RCC 7860 (cell line): ENCODE measurements around the gene TSC2.

Source experiments
- DNase-seq: peaks from one replicate; pipeline ENCODE4 v3.0.0-alpha.2; 2015; ENCODE audit warnings: low spot score
- FAIRE-seq: peaks from 2 replicates; lab custom pipeline; 2012; peaks lifted over from hg19 to GRCh38; lab: Jason Lieb, UNC

The TSC2 gene

DNA sequence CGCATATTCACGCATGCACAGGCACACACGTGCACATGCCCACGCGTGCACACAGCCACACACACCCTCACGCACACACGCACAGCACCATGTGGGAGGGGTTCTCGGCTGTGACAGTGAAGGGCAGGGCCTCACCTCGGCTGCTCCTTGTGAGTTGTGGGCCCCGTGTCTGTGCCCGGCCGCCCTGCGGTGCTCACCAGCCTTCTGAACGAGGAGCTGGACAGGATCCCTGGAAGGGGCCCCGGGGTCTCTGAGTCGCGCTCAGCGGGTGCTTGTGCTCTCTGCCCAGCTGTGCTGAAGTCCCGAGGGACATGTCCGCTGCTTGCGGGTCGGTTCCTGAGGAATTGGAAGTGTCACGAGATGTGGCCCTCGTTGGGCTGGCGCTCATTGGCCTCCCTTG is 16.1 kb downstream of the TSC2 start:
- FAIRE-seq: no peak
- DNase-seq: no peak

DNA sequence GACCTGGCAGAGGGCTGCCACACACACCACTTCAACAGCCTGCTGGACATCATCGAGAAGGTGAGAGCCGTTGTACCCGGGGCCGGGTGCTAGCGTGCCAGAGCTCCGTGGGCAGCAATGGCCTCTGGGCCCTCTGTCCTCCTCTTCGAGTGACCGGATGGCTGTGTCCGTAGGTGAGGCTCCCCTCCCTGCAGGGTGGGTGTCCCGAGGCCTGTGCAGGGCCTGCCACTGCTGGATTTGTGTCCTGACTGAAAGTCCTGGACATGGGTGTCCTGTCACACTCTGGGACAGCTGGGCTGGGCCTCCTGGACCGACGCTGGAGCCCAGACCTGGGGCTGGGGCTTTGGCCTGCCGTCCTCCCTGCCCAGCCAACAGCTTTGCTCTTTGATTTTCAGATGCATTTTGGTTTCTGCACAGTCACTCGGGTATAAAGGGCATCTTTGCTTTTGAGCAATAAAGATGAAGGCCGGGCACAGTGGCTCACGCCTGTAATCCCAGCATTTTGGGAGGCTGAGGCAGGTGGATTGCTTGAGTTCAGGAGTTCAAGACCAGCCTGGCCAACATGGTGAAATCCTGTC is 16.7 kb downstream of the TSC2 start:
- DNase-seq: no peak
- no peak for FAIRE-seq

DNA sequence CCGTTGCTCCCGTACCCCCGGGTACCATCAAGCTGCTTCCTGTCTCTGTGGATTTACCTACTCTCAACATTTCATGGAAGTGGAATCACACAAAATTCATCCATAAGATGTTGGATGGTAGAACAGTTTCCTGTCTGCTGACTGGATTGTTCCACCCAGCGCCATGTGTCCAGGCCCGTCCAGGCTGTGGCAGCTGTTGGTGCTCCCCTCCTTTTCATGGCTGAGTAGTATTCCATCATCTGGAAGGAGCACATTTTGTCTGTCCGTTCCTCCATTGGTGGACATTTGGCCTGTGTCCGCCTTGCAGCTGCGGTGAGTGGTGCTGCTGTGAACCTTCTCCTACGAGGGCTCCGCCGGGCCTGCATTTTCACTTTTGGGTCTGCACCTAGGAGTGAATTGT is 18.4 kb downstream of the TSC2 start:
- DNase-seq: no peak
- FAIRE-seq: no peak

DNA sequence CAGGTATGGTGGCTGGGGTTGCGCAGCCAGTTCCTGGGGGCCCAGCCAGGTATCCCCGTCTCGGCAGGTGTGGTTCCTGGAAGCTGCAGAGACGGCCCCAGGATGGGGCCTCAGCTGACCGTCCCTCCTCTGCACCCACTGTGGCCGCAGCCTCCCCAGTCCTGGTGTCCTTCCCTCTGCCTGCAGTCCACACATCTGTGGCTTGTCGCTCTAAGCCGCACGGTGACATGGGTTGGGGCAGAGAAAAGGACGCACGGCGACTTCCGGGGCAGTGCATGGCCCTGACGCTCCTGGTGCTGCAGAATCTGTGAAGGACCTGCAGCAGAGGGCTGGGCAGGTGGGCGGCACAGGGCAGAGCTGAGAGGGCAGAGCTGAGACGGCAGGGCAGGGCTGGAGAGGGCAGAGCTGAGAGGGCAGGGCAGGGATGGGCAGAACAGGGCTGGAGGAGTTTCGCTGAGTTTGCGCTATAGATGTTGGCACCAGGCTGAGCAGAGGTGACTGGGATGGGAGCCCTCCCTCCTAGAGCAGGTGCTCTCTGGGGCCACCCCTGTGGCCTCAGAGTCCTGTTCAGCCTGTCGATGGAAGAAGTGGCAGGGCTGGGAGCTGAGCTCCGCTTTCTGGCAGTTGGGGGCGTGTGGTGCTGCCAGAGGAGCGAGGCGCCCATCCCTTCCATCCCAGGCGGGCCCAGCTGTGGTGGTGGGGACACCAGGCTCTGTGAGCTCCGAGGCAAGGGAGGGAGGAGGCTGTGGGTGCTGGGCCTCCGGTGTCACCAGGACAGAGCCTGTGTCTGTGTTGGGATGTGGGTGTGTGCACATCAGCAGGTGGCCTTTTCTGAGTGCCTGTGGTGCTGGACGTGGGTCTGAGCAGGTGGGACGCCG is 23.0 kb downstream of the TSC2 start:
- DNase-seq (no peak), FAIRE-seq (no peak)

DNA sequence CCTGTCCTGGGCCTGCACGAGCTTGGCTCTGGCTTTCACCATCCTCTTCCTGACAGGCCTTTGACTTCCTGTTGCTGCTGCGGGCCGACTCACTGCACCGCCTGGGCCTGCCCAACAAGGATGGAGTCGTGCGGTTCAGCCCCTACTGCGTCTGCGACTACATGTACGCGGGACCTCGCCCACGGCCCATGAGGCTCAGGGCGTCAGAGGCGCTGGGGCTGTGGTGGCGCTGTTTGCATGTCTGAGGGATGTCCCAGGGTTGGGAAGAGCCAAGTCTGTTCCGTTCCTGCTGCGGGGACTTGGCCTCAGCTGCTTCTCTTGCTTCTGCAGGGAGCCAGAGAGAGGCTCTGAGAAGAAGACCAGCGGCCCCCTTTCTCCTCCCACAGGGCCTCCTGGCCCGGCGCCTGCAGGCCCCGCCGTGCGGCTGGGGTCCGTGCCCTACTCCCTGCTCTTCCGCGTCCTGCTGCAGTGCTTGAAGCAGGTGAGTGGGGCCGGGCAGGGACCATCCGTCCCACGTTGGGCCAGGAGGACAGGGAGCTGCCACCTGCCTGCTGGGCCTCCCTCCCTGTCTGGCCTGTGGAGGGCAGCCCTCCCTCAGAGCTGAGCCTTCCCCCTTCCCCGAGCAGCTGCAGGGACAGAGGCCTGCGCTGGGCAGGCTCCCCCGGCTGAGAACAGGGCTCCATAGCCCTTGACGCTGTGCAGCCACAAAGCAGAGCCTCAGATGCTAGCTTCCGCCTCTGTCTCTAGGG is 23.8 kb downstream of the TSC2 start:
- no peak for DNase-seq
- FAIRE-seq: no peak

DNA sequence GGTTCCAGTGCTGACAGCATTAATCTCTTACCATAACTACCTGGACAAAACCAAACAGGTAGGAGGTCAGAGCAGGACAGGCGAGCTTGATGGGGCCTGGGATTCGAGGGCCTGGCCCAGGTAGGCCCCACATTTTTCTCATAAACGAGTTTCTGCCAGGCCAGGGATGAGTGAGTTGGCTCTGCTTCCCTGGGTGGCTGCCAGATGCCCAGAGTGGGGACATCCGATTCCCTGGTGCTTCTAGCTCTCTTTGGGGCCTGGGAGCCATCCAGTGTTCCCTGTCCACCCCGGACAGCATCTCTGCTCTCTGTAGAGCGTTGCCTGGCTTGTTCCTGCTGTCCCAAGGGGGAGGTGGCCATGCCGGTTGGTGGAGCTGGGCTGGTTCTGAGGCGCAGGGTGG is 25.1 kb downstream of the TSC2 start:
- no peak for DNase-seq
- FAIRE-seq: no peak

DNA sequence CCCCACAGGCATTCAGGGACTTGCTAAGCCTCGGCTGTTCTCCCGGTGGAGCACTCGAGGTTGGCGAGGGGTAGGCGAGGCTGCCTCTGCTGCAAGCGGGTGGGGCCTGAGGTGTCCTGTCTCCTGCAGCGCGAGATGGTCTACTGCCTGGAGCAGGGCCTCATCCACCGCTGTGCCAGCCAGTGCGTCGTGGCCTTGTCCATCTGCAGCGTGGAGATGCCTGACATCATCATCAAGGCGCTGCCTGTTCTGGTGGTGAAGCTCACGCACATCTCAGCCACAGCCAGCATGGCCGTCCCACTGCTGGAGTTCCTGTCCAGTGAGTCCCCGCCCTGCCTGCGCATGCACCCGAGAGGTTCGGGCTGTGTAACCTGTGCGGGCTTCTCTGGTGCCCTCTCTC is 26.3 kb downstream of the TSC2 start:
- no peak for FAIRE-seq

DNA sequence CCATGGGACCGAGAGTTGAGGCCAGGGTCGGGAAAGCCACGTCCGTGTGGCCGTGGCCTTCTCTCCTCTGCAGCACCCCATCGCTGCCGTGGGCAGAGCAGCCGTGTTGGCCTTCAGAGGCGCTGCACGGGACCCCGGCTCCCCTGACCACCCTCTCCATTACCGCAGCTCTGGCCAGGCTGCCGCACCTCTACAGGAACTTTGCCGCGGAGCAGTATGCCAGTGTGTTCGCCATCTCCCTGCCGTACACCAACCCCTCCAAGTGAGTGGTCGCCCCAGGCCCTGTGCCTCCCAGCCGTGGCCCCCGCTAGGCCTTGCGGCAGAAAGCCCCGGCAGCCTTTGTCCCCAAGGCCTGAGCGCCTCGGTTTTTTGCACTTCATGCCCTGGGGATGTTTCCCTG is 27.8 kb downstream of the TSC2 start:
- FAIRE-seq: no peak
- no peak for DNase-seq

More for the DNA sequence above, 26.3 kb downstream of the TSC2 start:
- DNase-seq: no peak

DNA sequence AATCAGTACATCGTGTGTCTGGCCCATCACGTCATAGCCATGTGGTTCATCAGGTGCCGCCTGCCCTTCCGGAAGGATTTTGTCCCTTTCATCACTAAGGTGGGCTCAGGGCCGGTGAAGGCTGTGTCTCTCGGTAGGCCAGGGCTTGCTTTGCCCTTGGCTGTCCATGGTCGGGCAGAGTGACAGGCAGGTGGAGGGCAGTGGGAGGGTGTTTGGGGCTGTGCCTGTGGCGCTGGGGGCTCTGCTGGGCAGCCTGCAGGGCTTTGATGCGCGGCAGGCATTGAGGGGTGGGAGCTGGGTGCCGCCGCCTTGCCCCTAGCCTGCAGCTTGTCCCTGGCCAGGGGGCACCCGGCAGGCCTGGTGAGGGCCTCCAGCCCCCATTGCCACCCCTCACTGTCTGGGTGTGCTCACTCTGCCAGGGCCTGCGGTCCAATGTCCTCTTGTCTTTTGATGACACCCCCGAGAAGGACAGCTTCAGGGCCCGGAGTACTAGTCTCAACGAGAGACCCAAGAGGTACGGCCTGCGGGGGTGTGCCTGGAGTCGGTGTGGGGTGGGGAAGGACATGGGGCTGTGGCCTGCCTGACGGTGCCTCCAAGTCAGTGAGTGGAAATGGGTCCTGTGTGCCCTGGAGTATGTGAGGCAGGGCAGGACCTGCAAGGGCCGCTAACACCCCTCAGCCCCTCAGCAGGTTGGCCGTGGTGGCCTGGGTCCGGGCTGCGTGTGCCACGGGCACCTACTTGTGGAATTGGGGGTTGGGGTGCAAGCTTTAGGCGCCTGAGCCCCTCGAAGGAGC is 28.5 kb downstream of the TSC2 start:
- FAIRE-seq (no peak), DNase-seq (no peak)

DNA sequence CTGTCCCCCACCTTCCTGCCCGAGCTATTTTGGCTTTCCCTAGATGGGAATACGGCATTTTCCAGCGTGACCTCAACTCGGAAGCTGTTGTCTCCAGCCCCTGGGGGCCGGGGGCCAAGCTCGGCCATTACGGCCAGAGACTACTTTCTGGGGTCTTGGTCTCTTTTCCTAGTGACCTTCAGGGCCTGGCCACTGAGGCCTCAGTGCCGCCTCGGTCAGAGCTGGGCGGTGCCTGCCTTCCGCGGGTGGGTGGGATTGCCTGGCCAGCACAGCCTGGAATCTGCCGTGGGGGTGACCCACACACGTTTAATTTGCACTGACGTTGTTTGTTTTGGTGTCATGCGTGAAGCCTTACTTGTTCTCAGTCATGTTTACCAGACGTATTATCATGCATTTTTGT is 29.2 kb downstream of the TSC2 start:
- no peak for FAIRE-seq
- no peak for DNase-seq

DNA sequence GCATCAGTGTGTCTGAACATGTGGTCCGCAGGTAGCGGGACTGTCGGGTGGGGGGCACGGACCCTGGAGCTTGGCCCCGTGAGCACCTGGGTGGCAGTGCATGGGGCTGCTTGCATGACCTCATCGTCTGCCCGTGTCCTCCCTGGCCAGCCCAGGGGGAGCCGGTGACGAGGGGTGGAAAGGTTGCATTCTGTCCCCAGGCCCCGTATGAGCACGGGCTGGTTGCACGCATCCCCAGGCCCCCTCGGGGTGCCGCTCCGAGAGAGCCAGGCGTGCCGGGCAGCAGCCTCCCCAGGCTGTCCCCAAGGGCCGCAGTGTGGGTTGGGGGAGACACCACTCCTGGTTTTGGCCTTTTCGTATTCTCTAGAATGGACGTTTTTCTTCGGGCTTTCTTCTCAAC is 29.9 kb downstream of the TSC2 start:
- DNase-seq (no peak), FAIRE-seq (no peak)

DNA sequence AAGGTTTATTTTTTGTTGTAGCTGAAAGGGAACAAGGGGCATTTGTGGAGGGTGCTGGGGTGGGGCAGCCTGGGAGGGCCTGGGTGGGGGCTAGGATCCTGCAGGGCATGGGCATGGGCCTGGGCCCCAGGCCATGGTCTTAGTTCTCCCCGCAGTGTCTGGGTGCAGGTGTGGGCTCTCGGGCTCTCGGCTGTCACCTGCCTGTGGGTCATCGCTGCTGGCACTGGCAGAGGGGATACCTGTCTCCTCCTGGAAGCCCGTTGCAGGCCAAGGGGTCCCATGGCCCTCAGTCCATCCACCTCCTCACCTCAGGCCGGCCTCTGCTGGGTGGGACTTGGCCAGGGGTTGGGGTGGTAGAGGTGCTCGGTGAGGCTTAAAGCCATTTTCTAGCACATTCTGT is 30.3 kb downstream of the TSC2 start:
- DNase-seq (no peak), FAIRE-seq (no peak)

DNA sequence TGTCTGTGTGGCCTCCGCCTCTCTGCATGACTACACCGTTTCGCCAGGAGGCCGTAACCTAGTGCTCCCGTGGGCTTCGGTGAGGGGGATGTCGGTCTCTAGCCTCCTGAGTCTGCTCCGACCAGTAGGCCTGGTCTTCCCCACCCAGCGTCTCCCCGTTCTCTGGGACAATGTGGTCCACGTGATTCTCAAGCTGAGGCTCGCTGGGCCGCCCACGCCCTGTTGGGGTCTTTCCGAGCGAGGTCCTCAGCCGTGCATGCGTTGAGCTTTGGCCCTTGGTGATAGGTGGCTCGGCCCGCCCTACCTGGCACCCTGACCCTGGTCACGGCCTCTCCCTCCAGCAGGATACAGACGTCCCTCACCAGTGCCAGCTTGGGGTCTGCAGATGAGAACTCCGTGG is 30.9 kb downstream of the TSC2 start:
- FAIRE-seq: no peak

DNA sequence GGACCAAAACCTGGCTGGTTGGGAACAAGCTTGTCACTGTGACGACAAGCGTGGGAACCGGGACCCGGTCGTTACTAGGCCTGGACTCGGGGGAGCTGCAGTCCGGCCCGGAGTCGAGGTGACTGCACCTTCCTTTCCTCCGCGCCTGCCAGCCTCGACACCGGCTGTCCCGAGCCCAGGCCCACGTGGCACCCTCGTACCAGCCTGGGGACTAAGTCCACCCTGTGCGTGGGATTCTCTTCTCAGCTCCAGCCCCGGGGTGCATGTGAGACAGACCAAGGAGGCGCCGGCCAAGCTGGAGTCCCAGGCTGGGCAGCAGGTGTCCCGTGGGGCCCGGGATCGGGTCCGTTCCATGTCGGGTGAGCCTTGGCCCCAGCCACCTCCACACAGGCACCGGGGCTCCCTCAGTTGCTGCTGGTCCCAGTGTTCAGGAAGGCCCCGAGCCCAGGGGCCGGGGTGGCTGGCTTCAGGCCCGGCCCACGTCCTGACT is 31.6 kb downstream of the TSC2 start:
- FAIRE-seq (no peak), DNase-seq (no peak)

More for the DNA sequence above, 30.9 kb downstream of the TSC2 start:
- no peak for DNase-seq

DNA sequence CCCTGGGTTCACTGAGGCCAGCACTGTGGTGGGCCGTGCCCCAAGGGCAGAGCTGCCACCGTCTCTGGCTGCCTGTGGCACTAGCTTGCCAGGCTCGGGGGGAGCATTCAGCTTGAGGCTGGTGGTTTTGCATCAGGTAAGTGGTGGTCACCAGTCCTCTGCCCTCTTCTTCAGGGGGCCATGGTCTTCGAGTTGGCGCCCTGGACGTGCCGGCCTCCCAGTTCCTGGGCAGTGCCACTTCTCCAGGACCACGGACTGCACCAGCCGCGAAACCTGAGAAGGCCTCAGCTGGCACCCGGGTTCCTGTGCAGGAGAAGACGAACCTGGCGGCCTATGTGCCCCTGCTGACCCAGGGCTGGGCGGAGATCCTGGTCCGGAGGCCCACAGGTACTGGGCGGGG is 32.2 kb downstream of the TSC2 start:
- no peak for FAIRE-seq
- no peak for DNase-seq

DNA sequence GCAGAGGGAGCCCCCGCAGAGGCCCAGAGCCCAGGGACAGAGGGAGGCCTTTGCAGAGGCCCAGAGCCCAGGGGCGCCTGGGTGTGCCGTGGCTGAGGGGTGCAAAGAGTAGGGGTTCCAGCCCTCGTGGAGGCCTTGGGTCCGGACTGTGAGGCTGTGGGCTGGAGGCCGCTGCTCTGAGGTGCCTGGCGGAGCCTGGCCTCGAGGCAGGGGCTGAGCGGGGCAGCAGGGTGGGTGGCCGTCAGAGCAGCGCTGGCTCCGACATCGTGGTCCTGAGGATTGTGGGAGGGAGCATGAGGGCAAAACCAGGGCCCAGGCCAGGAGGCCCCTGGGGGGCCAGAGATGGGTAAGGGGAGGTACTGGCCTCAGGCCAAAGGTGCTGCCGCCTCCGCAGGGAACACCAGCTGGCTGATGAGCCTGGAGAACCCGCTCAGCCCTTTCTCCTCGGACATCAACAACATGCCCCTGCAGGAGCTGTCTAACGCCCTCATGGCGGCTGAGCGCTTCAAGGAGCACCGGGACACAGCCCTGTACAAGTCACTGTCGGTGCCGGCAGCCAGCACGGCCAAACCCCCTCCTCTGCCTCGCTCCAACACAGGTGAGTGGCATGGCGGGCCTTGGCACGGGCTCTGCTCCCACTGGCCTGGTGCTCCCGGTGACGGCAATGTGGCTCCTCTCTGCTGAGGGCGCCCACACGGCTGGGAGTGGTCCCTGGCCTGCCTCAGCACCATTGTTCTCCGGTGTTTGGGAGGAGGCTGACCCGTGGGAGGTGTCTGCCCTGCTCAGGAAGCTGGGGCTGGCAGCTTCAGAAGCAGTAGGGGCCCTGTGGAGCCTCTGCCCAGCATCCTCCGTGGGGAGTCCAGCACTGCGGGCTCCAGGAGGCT is 33.7 kb downstream of the TSC2 start:
- DNase-seq (no peak), FAIRE-seq (no peak)

DNA sequence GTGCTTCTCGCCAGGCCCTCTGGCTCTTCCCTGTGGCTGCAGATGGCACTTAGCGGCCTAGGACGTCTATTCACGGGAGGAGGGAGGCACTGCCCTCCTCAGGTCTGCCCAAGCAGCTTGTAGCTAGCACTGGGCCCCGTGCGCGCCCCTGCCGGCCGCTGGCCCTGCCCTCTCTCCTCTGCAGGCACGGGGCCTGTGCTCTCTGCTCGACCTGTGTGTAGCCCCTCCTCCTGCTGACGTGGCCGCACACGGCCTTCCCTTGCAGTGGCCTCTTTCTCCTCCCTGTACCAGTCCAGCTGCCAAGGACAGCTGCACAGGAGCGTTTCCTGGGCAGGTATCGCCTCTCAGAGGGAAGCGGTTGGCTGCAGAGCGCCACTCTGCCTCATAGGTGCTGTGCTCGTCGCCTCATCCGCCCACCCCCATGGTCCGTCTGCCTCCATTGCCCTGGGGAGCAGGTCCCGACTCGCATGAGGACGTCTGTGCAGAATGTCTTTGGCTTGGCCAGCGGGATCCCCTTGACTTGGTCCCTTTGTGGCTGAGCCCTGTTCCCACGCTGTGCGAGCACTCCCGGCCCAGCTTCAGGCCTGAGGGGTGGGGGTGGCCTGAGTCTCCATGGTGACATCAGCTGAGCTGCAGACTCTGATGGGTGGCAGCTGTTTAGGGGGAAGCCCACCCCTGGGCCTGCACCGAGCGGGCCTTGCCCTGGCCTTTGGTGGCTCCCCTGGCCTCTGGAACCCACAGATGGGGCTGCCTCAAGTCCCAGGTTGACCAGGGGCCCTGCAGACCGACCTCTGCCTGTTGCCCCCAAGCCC is 34.6 kb downstream of the TSC2 start:
- no peak for FAIRE-seq
- DNase-seq: no peak

DNA sequence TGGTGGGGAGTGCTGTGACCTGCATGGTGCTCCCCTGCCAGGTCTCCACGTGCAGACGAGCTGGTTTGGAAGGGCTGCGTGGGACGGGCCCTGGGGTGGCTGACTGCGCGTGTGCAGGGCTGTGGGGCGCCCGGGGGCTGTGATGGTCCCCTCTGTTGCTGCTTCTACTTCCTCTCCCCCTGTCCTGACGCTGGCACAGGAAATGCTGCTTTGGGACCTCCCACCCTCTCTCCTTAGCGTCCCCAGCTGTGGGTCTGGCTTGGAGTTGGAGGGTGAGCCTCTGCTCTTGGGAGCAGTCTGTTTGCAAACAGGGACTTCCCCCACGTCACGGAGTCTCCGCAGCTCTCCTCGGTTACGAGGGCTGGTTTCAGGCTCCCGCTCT is 35.2 kb downstream of the TSC2 start:
- no peak for FAIRE-seq

DNA sequence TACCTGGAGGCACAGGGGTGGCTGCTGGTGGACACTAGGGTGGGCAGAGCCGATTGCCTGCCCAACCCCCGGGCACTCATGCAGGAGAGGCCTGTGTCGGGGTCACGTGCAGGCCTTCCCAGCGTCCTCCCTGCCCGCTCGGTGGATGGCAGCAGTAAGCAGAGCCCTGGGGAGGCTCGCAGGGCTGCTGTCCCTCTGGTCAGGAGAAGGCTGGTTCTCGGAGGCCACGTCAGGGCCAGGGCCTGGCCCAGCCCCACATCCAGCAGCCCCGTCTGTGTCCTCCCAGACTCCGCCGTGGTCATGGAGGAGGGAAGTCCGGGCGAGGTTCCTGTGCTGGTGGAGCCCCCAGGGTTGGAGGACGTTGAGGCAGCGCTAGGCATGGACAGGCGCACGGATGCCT is 35.6 kb downstream of the TSC2 start:
- no peak for FAIRE-seq
- no peak for DNase-seq

More for the DNA sequence above, 35.2 kb downstream of the TSC2 start:
- DNase-seq: no peak
